Measurements from ENCODE around the gene CYP2D6. TPM values are rescaled to one million over a fixed set of nuclear protein-coding genes. Genes with fewer than 3 reads are reported as not detected.

CYP2D6 gene
- total RNA-seq, result 0.14 and 1.6 TPM in 2 replicates

GRCh38 chr22:42130639-42131431 is at the start of gene CYP2D6:
Gene CYP2D6 (minus strand): TSS chr22:42130810. CDS start chr22:42130791, 19 bp downstream.

GRCh38 chr22:42090596-42091454 is 39.8 kb downstream of the CYP2D6 start, which contains the start of gene NDUFA6:
Gene NDUFA6 (minus strand): TSS chr22:42090772. CDS start chr22:42090744, 28 bp downstream.

GRCh38 chr22:42079319-42080251 is 51.0 kb downstream of the CYP2D6 start, which contains the start of gene SMDT1:
Gene SMDT1 (plus strand): TSS chr22:42079700. CDS start chr22:42079769, 69 bp downstream.

Other genes with a start within 250 kb of the CYP2D6 start
- gene SHISA8, start 215.7 kb downstream of the CYP2D6 start, total RNA-seq, result not detected in 2 replicates
- 0.09 and 0.14 TPM in 2 replicates for gene TNFRSF13C, start 204.0 kb downstream of the CYP2D6 start, total RNA-seq
- 3.5 and 6.0 TPM in 2 replicates for gene CENPM, start 183.7 kb downstream of the CYP2D6 start, total RNA-seq
- gene SEPTIN3, start 161.4 kb downstream of the CYP2D6 start, total RNA-seq, result 0.09 and 0.14 TPM in 2 replicates
- gene WBP2NL, start 132.0 kb downstream of the CYP2D6 start, total RNA-seq, result 0.28 and 0.46 TPM in 2 replicates
- 37.3 and 39.1 TPM in 2 replicates for gene NAGA, start 60.0 kb downstream of the CYP2D6 start, total RNA-seq
- 15.8 and 21.5 TPM in 2 replicates for gene PHETA2, start 56.6 kb downstream of the CYP2D6 start, total RNA-seq
- gene SMDT1, start 51.1 kb downstream of the CYP2D6 start, total RNA-seq, result 6.9 and 11.8 TPM in 2 replicates
- 64.1 and 108 TPM in 2 replicates for gene NDUFA6, start 40.0 kb downstream of the CYP2D6 start, total RNA-seq
- 16.6 and 18.9 TPM in 2 replicates for gene TCF20, start 139.8 kb upstream of the CYP2D6 start, total RNA-seq